Effector memory CD4-positive, alpha-beta T cell (primary cell): ENCODE data around the gene PTPN18.

Experiments used
- DNase-seq, 3 donors: peaks; one replicate each; pipeline ENCODE4 v3.0.0-alpha.2; 2020
- H3K27ac ChIP-seq: 2 replicates; pipeline ENCODE4 v1.7.0; 2013; ENCODE audit warnings: mild to moderate bottlenecking, low read length, moderate library complexity; ENCODE audit not compliant: insufficient read depth, poor library complexity, severe bottlenecking
- H3K27me3 ChIP-seq: replicated peaks from 2 replicates; pipeline ENCODE4 v1.7.0; 2013; ENCODE audit warnings: mild to moderate bottlenecking, low read length; ENCODE audit not compliant: insufficient read depth, control insufficient read depth, poor library complexity, severe bottlenecking
- H3K36me3 ChIP-seq: 2 replicates; pipeline ENCODE4 v1.7.0; 2013; ENCODE audit warnings: mild to moderate bottlenecking, low read length, moderate library complexity; ENCODE audit not compliant: control insufficient read depth, insufficient read depth
- H3K4me1 ChIP-seq: 2 replicates; pipeline ENCODE4 v1.7.0; 2013; ENCODE audit warnings: low read length, mild to moderate bottlenecking; ENCODE audit not compliant: control insufficient read depth, insufficient read depth, poor library complexity, severe bottlenecking
- H3K4me3 ChIP-seq: 2 replicates; pipeline ENCODE4 v1.7.0; 2013; ENCODE audit warnings: low read length, low read depth, mild to moderate bottlenecking; ENCODE audit not compliant: insufficient read depth, poor library complexity, severe bottlenecking
- H3K9me3 ChIP-seq: 2 replicates; pipeline ENCODE4 v1.7.0; 2013; ENCODE audit warnings: mild to moderate bottlenecking, low read length, moderate library complexity; ENCODE audit not compliant: control insufficient read depth

The PTPN18 gene

GRCh38 chr2:130372055-130372832 lies 16.4 kb downstream of the PTPN18 start:
- H3K4me1 ChIP-seq: peaks cover 33% of the 10 kb centered on the region

GRCh38 chr2:130372833-130373807 lies 17.3 kb downstream of the PTPN18 start:
- H3K27ac ChIP-seq: peak overlapping the region; percentile 60
- H3K9me3 ChIP-seq: no peaks in the 10 kb centered on the region
- peak overlapping the region; percentile 75 for H3K4me3 ChIP-seq
- H3K36me3 ChIP-seq: no peaks in the 10 kb centered on the region
- DNase-seq: no peak
- H3K27me3 ChIP-seq: no peaks in the 10 kb centered on the region
- peaks cover 33% of the 10 kb centered on the region for H3K4me1 ChIP-seq

More at GRCh38 chr2:130372055-130372832, 16.4 kb downstream of the PTPN18 start:
- Histone ChIP-seq H3K27ac (peak overlapping the region; percentile 60), H3K36me3 (no peaks in the 10 kb centered on the region), H3K4me3 (peak overlapping the region; percentile 75), H3K9me3 (no peaks in the 10 kb centered on the region), H3K27me3 (no peaks in the 10 kb centered on the region)
- peak; percentile 42 to 61 (median 50) for DNase-seq

- DNase-seq: no peak
- no peaks in the 10 kb centered on the region for H3K36me3 ChIP-seq
- H3K9me3 ChIP-seq: no peaks in the 10 kb centered on the region
- H3K4me3 ChIP-seq: no peak overlapping the region
- no peaks in the 10 kb centered on the region for H3K27me3 ChIP-seq
- H3K4me1 ChIP-seq: peaks cover 33% of the 10 kb centered on the region
- no peak overlapping the region for H3K27ac ChIP-seq
These were observed 18.0 kb downstream of the PTPN18 start for GRCh38 chr2:130373808-130374365.

- peaks cover 37% of the 10 kb centered on the region for H3K4me1 ChIP-seq
- no peak for DNase-seq
These were observed 18.9 kb downstream of the PTPN18 start for GRCh38 chr2:130374587-130375290.

GRCh38 chr2:130375291-130376266 lies 19.7 kb downstream of the PTPN18 start:
- H3K27ac ChIP-seq: no peak overlapping the region
- no peaks in the 10 kb centered on the region for H3K9me3 ChIP-seq
- DNase-seq: no peak
- H3K36me3 ChIP-seq: no peaks in the 10 kb centered on the region
- H3K4me1 ChIP-seq: peaks cover 33% of the 10 kb centered on the region
- H3K4me3 ChIP-seq: no peak overlapping the region
- no peaks in the 10 kb centered on the region for H3K27me3 ChIP-seq

More at GRCh38 chr2:130374587-130375290, 18.9 kb downstream of the PTPN18 start:
- Histone ChIP-seq H3K27ac (no peak overlapping the region), H3K36me3 (no peaks in the 10 kb centered on the region), H3K9me3 (no peaks in the 10 kb centered on the region), H3K27me3 (no peaks in the 10 kb centered on the region), H3K4me3 (no peak overlapping the region)

- H3K36me3 ChIP-seq: peaks cover 6% of the 10 kb centered on the region
- H3K4me1 ChIP-seq: peaks cover 22% of the 10 kb centered on the region
- no peak for DNase-seq
- no peak overlapping the region for H3K4me3 ChIP-seq
- H3K27ac ChIP-seq: no peak overlapping the region
- H3K9me3 ChIP-seq: no peaks in the 10 kb centered on the region
- no peaks in the 10 kb centered on the region for H3K27me3 ChIP-seq
These were observed 20.8 kb downstream of the PTPN18 start for GRCh38 chr2:130376433-130377293.

GRCh38 chr2:130377491-130377890 lies 21.6 kb downstream of the PTPN18 start:
- no peaks in the 10 kb centered on the region for H3K27me3 ChIP-seq
- peaks cover 20% of the 10 kb centered on the region for H3K4me1 ChIP-seq
- H3K27ac ChIP-seq: no peak overlapping the region
- DNase-seq: no peak
- H3K4me3 ChIP-seq: no peak overlapping the region
- no peaks in the 10 kb centered on the region for H3K9me3 ChIP-seq
- peaks cover 13% of the 10 kb centered on the region for H3K36me3 ChIP-seq

GRCh38 chr2:130378206-130378897 lies 22.5 kb downstream of the PTPN18 start:
- DNase-seq: no peak
- H3K4me3 ChIP-seq: no peak overlapping the region
- H3K27me3 ChIP-seq: no peaks in the 10 kb centered on the region
- H3K27ac ChIP-seq: no peak overlapping the region
- peaks cover 12% of the 10 kb centered on the region for H3K4me1 ChIP-seq
- H3K36me3 ChIP-seq: peaks cover 15% of the 10 kb centered on the region
- no peaks in the 10 kb centered on the region for H3K9me3 ChIP-seq
